GM23338 (cell line): ENCODE measurements around the gene MESP1.

Experiments
- CREB1 ChIP-seq: fragments of 250-450 bp; sonication (Bioruptor Pico); IDR thresholded peaks from 2 replicates; pipeline ENCODE4 v1.5.0; 2020; ENCODE audit warnings: low read depth, mild to moderate bottlenecking, moderate library complexity
- EZH2 ChIP-seq: fragments of 200-600 bp; sonication (generic); IDR thresholded peaks from one replicate; pipeline ENCODE4 v1.8.0; 2017; ENCODE audit warnings: antibody characterized with exemption, mild to moderate bottlenecking, low read depth; ENCODE audit not compliant: unreplicated experiment
- EZH2phosphoT487 ChIP-seq: fragments of 200-600 bp; sonication (generic); IDR thresholded peaks from one replicate; pipeline ENCODE4 v1.8.1; 2018; ENCODE audit warnings: antibody characterized with exemption; ENCODE audit not compliant: unreplicated experiment
- JUNB ChIP-seq: IDR thresholded peaks from one replicate; pipeline ENCODE4 v1.6.1; 2016; ENCODE audit warnings: antibody characterized with exemption; ENCODE audit not compliant: unreplicated experiment
- NANOG ChIP-seq: IDR thresholded peaks from 2 replicates; pipeline ENCODE4 v1.6.1; 2016; ENCODE audit warnings: antibody characterized with exemption, borderline replicate concordance
- POLR2AphosphoS5 ChIP-seq: IDR thresholded peaks from 2 replicates; pipeline ENCODE4 v1.6.1; 2016; ENCODE audit warnings: antibody characterized with exemption, low read depth
- ZNF114 ChIP-seq: fragments of 250-450 bp; sonication (Bioruptor Pico); IDR thresholded peaks from 2 replicates; pipeline ENCODE4 v1.5.0; 2020; ENCODE audit warnings: mild to moderate bottlenecking, moderate library complexity
- TF ChIP-seq, protein P1 (sequence below): IDR thresholded peaks from one replicate; pipeline ENCODE4 v1.6.1; 2018; ENCODE audit warnings: antibody characterized with exemption; ENCODE audit not compliant: unreplicated experiment
- TF ChIP-seq, protein P2 (sequence below), 2 experiments: fragments of 200-600 bp in 1 of 2; sonication (generic) in 1 of 2; conservative IDR thresholded peaks; 2 replicates each; pipeline versions ENCODE4 v1.5.1 to v1.6.1; 2016 to 2017; ENCODE audit warnings: antibody characterized with exemption in 2 of 2, low read depth in 2 of 2, mild to moderate bottlenecking in 2 of 2, moderate library complexity in 1 of 2

DNA sequence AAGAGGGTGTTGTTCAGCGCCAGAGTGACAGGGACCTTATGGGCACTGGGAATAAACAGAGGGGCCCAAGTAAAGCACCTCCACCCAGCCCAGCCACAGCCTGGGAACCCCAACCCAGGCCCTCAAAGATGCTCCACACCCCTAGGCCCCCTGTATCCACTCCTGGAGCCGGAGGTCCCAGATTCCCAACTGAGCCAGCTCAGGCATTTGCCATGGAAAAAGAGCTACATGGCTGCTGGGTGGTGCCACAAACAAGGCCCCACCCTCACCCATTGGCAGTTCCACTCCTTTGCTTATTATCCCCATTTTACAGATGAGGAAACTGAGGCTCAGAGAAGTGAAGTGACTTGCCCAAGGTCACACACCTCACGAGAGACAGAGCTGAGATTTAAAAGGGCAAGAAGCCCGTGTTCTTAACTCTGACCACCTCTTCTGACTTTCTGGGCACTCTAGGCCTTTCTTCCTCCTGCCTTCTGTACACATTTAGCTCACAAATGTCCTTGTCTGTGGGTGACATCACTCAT is 46.7 kb upstream of the MESP1 start:
- TF ChIP-seq, protein P1, sequence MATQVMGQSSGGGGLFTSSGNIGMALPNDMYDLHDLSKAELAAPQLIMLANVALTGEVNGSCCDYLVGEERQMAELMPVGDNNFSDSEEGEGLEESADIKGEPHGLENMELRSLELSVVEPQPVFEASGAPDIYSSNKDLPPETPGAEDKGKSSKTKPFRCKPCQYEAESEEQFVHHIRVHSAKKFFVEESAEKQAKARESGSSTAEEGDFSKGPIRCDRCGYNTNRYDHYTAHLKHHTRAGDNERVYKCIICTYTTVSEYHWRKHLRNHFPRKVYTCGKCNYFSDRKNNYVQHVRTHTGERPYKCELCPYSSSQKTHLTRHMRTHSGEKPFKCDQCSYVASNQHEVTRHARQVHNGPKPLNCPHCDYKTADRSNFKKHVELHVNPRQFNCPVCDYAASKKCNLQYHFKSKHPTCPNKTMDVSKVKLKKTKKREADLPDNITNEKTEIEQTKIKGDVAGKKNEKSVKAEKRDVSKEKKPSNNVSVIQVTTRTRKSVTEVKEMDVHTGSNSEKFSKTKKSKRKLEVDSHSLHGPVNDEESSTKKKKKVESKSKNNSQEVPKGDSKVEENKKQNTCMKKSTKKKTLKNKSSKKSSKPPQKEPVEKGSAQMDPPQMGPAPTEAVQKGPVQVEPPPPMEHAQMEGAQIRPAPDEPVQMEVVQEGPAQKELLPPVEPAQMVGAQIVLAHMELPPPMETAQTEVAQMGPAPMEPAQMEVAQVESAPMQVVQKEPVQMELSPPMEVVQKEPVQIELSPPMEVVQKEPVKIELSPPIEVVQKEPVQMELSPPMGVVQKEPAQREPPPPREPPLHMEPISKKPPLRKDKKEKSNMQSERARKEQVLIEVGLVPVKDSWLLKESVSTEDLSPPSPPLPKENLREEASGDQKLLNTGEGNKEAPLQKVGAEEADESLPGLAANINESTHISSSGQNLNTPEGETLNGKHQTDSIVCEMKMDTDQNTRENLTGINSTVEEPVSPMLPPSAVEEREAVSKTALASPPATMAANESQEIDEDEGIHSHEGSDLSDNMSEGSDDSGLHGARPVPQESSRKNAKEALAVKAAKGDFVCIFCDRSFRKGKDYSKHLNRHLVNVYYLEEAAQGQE = no peak
- TF ChIP-seq EZH2 (no peak), POLR2AphosphoS5 (no peak), EZH2phosphoT487 (no peak), JUNB (no peak), CREB1 (CRISPR knock-in tag) (no peak), NANOG (no peak), ZNF114 (CRISPR knock-in tag) (no peak)
- TF ChIP-seq, protein P2, sequence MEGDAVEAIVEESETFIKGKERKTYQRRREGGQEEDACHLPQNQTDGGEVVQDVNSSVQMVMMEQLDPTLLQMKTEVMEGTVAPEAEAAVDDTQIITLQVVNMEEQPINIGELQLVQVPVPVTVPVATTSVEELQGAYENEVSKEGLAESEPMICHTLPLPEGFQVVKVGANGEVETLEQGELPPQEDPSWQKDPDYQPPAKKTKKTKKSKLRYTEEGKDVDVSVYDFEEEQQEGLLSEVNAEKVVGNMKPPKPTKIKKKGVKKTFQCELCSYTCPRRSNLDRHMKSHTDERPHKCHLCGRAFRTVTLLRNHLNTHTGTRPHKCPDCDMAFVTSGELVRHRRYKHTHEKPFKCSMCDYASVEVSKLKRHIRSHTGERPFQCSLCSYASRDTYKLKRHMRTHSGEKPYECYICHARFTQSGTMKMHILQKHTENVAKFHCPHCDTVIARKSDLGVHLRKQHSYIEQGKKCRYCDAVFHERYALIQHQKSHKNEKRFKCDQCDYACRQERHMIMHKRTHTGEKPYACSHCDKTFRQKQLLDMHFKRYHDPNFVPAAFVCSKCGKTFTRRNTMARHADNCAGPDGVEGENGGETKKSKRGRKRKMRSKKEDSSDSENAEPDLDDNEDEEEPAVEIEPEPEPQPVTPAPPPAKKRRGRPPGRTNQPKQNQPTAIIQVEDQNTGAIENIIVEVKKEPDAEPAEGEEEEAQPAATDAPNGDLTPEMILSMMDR (conservative IDR thresholded peaks at IDR 0.05; ENCODE audit: low read depth in 2 of 2) = no peak
